Bronchus fibroblast of lung (primary cell): ENCODE data around the gene UBP1. TPM values are rescaled to one million over a fixed set of nuclear protein-coding genes. Genes with fewer than 3 reads are reported as not detected.

Experiments
- total RNA-seq: library from RNA; depleted of rRNA; stranded (reverse); fragments of >200 nt; gene quantifications from 2 replicates; pipeline ENCODE4 v1.2.3, GENCODE V29; 2015

Gene UBP1, protein sequence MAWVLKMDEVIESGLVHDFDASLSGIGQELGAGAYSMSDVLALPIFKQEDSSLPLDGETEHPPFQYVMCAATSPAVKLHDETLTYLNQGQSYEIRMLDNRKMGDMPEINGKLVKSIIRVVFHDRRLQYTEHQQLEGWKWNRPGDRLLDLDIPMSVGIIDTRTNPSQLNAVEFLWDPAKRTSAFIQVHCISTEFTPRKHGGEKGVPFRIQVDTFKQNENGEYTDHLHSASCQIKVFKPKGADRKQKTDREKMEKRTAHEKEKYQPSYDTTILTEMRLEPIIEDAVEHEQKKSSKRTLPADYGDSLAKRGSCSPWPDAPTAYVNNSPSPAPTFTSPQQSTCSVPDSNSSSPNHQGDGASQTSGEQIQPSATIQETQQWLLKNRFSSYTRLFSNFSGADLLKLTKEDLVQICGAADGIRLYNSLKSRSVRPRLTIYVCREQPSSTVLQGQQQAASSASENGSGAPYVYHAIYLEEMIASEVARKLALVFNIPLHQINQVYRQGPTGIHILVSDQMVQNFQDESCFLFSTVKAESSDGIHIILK
- 40.7 and 44.6 TPM in 2 replicates for total RNA-seq

DNA sequence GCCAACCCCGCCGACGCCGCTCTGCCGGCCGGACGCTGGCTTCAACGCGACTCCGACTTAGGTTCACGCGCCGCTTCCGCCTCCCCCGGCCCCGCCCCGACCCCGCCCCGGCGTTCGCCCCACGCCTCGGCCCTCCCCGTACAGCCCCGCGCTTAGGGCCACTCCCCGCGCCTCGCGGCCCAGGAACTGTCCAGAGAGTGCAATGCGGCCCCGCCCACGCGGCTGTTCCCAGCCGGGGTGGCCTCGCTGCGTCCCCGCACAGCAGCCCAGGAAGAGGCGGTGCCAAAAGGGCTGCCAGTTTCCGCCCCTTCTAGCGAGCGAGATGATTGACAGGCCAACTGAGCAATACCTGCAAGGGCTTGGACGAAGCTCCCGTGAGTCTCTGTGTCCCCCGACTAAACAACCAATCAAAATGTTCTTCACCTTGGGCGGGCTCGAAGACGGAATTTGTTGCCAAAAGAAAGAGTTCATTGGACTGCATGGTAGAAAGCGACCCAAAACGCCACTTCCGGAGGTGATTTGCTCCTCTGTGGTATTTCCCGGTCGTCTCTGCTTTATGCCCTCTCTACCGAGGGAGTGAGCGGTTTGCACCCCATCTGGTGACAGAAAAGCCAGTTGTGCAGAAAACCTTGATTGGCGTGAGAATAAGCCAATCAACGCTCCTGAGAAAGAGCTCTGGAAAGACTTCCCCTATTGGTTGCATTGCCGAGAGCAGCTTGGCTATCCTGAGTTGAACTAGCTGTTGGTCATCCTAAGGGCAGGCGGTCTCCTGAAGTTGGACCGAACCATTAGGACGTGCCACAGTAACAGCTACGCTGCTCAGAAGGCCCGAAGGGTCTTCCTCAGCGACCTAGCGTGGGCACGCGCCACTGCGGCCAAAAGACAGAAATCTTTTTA, at the start of gene UBP1:
UBP1 (minus strand) TSS at position 78 of the 897 bp plus-strand sequence. CDS start 557 bp downstream, outside the sequence.

Other genes with a start within 250 kb of the UBP1 start
- gene SUSD5, start 221.6 kb downstream of the UBP1 start, total RNA-seq = 3.4 and 6.2 TPM in 2 replicates
- gene FBXL2, start 163.0 kb downstream of the UBP1 start, total RNA-seq = 12.3 and 14.3 TPM in 2 replicates